ENCODE results near the gene SLC35A2.

SLC35A2 gene

GRCh38 chrX:48911412-48912182, at the start of gene SLC35A2:
Gene SLC35A2, minus strand, starts transcription at chrX:48911646. Its CDS starts 10 bp downstream, at chrX:48911636.
- DNase-seq: peak; percentile 53

DNA sequence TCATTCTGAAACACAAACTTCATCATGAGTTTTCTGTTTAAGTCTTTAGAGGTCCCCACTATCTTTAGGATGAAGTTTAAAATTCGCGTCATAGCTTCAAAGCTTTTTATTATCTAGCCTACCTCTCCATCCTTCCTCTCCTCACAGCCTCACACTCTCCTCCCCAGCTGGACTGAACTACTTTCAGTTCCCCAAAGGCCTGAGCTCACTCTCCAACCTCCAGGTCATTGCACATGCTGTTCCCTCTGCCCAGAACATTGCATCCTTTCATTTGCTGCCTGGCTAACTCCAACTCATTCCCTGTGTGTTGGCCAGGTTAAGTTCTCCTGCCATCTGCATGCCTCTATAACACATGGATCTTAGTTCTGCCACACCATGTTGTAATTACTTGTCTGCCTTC, 48.8 kb upstream of the SLC35A2 start:
- DNase-seq: no peak

GRCh38 chrX:48958635-48959094, 47.2 kb upstream of the SLC35A2 start:
- DNase-seq: peak; percentile 59

- peak; percentile 95 for DNase-seq
These were observed 46.6 kb upstream of the SLC35A2 start for GRCh38 chrX:48957827-48958634.

DNA sequence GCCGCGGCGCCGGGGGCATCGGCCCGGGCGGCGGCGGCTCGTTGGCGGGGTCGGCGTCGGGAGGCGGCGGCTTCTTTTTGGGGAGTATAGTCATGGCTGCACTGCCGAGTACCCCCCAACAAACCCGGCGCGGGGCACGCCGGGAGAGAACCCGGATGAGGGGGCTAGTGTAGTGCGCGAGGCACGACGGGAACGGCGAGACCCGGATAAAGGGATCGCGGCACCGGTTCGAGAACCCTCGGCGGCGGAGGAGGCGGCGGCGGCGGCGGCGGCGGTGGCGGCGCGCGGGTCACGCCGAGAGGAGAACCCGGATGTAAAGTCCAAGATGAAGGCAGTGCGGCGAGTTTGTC, 46.0 kb upstream of the SLC35A2 start, which contains the start of gene OTUD5:
OTUD5 (minus strand) TSS at position 131 of the 350 bp plus-strand sequence; CDS start at position 94, 37 bp downstream.
- no peak for DNase-seq

DNA sequence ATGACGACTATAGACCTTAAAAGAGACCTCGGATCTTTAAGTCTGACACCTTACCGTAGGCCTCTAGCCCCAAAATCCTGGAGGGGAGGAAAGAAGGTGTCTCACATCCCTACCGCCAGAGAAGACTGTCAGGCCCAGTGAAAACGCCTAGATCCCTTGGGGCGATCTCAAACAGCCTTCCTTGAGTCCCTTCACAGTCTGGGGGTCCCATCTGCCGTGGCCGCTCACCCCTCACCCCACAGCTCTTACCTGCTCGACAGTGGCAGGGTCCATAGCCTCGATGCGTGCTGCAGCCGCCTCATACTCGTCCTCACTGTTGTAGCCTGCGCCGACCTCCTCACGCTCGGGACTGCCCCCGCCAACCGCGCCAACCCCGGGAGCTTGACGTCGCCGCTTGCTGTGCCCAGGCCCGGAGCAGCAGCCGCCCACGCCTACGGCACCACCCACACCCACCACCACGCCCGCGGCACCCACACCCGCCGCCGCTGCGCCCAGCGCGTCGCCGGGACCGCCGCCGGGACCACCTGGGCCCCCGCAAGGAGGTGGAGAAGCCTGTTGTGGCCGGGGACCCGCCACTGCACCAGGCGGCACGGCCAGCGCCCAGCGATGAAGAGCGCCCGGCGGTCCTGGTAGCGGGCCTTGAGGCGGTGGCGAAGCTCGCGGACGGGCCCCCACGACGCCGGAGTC, 45.4 kb upstream of the SLC35A2 start:
- no peak for DNase-seq

DNA sequence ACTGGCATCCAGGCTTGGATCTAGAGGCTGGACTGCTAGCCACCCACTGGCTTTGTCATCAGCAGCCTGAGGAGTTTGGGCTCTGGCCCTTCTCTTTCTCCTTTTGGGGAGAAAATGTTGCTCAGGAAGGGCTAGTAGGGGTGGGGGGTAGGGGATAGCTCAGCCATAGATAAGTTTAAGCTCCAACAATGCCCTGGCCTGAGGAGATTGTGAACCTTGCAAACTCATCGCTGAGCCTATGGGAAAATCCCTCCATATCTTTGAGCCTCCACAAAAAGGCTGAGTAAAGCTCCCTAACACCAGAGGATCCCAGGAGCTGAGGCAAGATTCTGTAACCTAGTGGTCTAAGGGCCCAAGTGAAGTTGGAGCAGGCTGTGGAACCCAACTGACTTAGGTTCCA, 37.1 kb upstream of the SLC35A2 start:
- no peak for DNase-seq

- DNase-seq: peak; percentile 26
These were observed 34.3 kb upstream of the SLC35A2 start for GRCh38 chrX:48945517-48946348.

DNA sequence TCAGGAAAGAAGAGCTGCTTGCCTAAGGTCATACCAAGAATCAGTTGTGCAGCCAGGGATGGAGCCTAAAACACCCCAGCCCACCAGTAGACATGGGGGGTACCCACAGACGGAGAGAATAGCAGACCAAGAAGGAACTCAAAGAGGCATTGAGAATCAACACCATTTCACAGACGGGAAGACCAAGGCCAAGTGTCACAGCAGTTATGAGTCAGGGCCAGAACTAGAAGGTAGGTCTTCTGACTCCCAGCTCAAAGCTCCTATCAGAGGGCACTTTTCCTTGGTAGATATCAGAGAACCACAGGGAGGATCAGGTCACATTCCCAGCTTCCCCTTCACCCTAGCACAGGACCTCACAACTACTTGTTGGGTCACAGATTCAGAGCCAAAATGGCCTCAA, 31.4 kb upstream of the SLC35A2 start:
- DNase-seq: no peak

- DNase-seq: no peak
These were observed 29.0 kb upstream of the SLC35A2 start for GRCh38 chrX:48940404-48940955.

- DNase-seq: no peak
These were observed 28.2 kb upstream of the SLC35A2 start for GRCh38 chrX:48939524-48940228.

DNA sequence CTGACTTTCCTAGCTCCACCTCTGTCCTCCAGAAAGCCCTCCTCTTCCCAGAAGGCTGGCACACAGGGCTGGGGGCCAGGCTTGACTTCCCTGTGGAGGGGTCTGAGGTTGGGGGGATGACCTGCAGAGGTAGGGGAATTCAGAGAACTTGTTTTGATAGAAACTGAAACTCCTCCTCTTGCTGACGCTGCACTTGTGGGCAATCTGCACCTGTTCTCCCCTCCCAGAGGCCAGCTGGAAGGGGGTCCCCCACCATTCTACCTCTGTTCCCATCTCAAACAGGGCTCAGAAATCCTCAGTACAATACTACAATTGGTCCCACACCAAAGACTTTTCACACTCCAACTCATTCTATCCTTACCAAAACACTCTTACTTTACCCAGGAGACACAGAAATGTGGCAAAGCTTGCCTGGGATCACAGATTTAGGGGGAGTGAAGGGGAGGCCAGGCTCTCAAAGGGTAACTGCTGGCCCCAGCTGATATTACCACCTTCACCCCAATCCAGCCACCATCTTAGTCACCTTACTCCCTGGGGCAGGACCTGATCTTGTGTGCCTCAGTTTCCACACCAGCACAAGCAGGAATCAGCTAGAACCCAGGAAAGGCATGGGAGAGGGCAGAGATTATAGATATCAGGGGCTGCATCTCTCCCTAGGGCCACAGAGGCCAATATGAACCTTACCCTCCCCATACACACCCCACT, 27.4 kb upstream of the SLC35A2 start:
- DNase-seq: no peak

- no peak for DNase-seq
These were observed 25.8 kb upstream of the SLC35A2 start for GRCh38 chrX:48937054-48937907.

DNA sequence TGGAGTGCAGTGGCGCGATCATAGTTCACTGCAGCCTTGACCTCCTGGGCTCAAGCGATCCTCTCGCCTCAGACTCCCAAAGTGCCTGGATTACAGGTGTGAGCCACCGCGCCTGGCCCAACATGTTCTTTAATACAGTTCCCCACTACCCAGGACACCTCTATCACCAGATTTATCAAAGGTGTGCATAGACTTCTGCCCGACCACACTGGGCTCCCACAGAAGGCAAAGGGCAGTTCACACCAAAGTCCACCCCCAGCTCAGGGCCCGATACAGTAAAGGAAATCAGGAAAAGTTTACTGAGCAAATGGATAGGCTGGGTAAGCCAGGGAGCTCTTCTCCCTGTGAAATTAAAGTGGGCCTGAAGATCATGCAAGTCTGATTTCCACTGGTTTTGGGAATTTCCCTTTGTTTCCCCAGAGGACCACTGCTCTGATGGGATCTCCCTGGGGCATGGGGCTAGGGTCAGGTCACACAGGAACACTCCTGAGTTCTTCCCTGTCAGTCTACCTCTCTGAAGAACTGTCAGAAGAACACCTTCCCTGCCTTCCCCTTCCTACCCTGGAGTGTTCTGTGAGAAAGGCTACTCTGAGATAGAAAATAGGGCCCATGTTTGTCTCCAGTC, 25.1 kb upstream of the SLC35A2 start:
- DNase-seq: no peak

DNA sequence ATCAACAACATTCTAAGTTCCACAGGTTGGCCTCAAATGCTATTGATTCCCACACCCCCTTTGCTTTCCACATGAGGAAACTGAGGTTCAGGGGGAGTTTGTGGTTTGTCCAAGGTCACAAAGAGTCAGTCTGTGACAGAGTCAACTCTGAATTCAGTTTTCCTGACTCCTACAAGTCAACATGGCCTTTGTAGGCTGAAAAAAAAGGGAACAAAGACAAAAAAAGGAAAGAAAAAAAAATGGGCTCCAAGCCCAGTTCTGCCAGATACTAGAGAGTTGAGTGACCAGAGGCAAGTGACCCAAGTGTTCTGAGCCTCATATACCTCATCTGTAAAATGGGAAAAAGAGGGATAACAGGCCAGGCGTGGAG, 23.8 kb upstream of the SLC35A2 start:
- no peak for DNase-seq

DNA sequence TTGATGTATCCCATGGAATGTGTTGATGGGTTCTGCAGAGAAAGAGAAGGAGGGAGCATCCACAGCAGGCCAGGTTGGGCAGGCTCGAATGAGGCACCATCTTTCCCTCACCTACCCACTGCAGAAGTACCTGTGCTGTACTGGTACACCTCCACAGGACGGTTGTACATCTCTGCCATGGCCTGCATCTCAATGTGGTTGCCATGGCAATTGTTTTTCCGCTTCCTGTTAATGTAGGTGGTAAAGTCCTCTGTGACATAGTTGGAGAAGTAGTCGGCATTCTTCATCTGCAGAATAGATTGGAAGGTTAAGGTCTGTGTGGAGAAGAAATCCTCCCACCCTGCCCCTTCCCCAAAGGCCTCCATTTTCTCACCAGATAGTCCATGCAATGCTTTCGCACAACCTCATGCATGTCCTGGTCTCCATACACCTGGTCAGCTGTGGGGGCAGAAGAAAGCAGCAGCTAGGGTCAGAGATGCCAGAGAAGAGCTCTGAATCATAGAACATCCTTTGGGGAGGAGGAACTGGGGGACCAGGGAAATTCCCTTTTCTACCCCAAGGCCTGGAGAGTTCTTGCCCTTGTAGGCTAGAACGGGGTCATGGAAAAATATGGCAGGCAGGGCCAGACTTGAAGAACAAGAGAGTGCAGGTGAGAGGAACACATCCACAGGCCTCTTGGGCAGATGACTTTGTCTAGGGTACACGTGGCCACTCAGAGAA, 23.3 kb upstream of the SLC35A2 start:
- DNase-seq: no peak

- no peak for DNase-seq
These were observed 22.3 kb upstream of the SLC35A2 start for GRCh38 chrX:48933757-48934156.

GRCh38 chrX:48927736-48928382, 16.4 kb upstream of the SLC35A2 start:
- DNase-seq: no peak
